ENCODE measurements around the gene PCDHGC5. TPM values are rescaled to one million over a fixed set of nuclear protein-coding genes. Genes with fewer than 3 reads are reported as not detected.

PCDHGC5 gene
- total and polyA plus RNA-seq, 2 of the 8 experiments (the other 6 are each of a cell fraction or from before 2014, with no cell fraction given) = 0.41 to 1.1 TPM

GRCh38 chr5:141523991-141524390 lies 35.1 kb downstream of the PCDHGC5 start:
- peak overlapping the region in 1 of 2 experiments; percentile 17; a peak in 1 of 4 replicates for H3K4me2 ChIP-seq (ENCODE audit: insufficient read depth in 1 of 2, low read depth in 2 of 2, low read length in 2 of 2)
- CTCF ChIA-PET (ENCODE audit: partially characterized antibody) = interaction anchor here (0.6 to 50.9 kb wide), 49 partner anchors 11 to 467 kb away, joined by 3 to 1236 read pairs (median 5); partner anchors contain the start of genes PCDHB12, PCDHB14, PCDHB15 and PCDHB16
- no peak overlapping the region for H3K4me3 ChIP-seq (ENCODE audit: extremely low read depth in 1 of 4, insufficient read depth in 2 of 4, low read depth in 3 of 4, low read length in 4 of 4)

More at GRCh38 chr5:141523991-141524390, 35.1 kb downstream of the PCDHGC5 start:
- Histone ChIP-seq H3K56ac (replicated peaks; ENCODE audit: insufficient read length, low read depth, low read length) (no peak overlapping the region), H4K5ac (ENCODE audit: insufficient read length, low read depth, low read length) (no peak overlapping the region), H3K79me1 (ENCODE audit: low read depth, low read length) (no peaks in the 10 kb centered on the region), H3K4me1 (replicated peaks in 1 of 4; ENCODE audit: control insufficient read depth in 3 of 4, insufficient read depth in 4 of 4, low read length in 3 of 4) (peaks cover 2 to 15% (median 8%) of the 10 kb centered on the region in 4 experiments; a peak in 6 of 7 replicates), H2AFZ (ENCODE audit: low read length) (no peak overlapping the region), H3K23ac (ENCODE audit: insufficient read length) (no peak overlapping the region), H3K9me3 (ENCODE audit: insufficient read depth in 2 of 2, low read depth in 1 of 2, low read length in 1 of 2) (no peaks in the 10 kb centered on the region), H2BK5ac (ENCODE audit: low read depth, low read length) (no peak overlapping the region), H3K18ac (ENCODE audit: extremely low read depth, low read length) (no peak overlapping the region), H4K8ac (ENCODE audit: extremely low read depth, insufficient read depth, low read length) (no peak overlapping the region), H3K9ac (replicated peaks in 1 of 4; ENCODE audit: extremely low read depth in 1 of 4, low read depth in 3 of 4, low read length in 3 of 4) (no peak overlapping the region), H3K23me2 (ENCODE audit: low read depth, low read length) (no peaks in the 10 kb centered on the region), H4K91ac (replicated peaks; ENCODE audit: insufficient read length, low read length) (peak overlapping the region; percentile 28), H2BK15ac (ENCODE audit: low read length) (no peak overlapping the region), H3K14ac (ENCODE audit: insufficient read length) (no peak overlapping the region), H2BK20ac (ENCODE audit: low read length) (no peak overlapping the region), H3K4ac (replicated peaks; ENCODE audit: insufficient read length, low read depth, low read length) (no peak overlapping the region), H3K27me3 (replicated peaks in 1 of 4; ENCODE audit: control insufficient read depth in 3 of 4, extremely low read depth in 1 of 4, insufficient read depth in 3 of 4, low read length in 3 of 4) (no peaks in the 10 kb centered on the region), H3K27ac (ENCODE audit: low read depth, low read length) (peak overlapping the region; percentile 26), H3K79me2 (ENCODE audit: control insufficient read depth in 1 of 2, insufficient read depth in 2 of 2, low read length in 2 of 2) (no peaks in the 10 kb centered on the region), H2AK5ac (ENCODE audit: low read depth, low read length) (peak overlapping the region; percentile 57; the same call in 1 of the 2 replicates), H3K36me3 (ENCODE audit: control insufficient read depth in 2 of 4, insufficient read depth in 4 of 4, low read length in 3 of 4) (peaks cover 21 to 48% (median 44%) of the 10 kb centered on the region in 4 experiments), H2BK120ac (replicated peaks; ENCODE audit: low read depth, low read length) (no peak overlapping the region), H4K20me1 (replicated peaks in 1 of 2; ENCODE audit: control insufficient read depth in 1 of 2, insufficient read depth in 2 of 2, low read length in 2 of 2) (no peaks in the 10 kb centered on the region), H2BK12ac (ENCODE audit: low read depth, low read length) (0 out of 2 replicates have a peak overlapping the region, but pooled peaks have one; percentile 41)
- 96% methylated on average over 8 of the region's 8 CpGs; no CpG with 5 or more reads in 1 of the 2 experiments for WGBS, 2 experiments (ENCODE audit: extremely low coverage in 1 of 2, insufficient coverage in 1 of 2, insufficient read length in 1 of 2, insufficient replicate concordance in 2 of 2, low coverage in 1 of 2, low lambda C conversion rate in 2 of 2, missing lambda C conversion rate in 1 of 2)
- POLR2A ChIA-PET (ENCODE audit: partially characterized antibody) = interaction anchor here (1.0 to 4.8 kb wide), 6 partner anchors 10 to 106 kb away, joined by 3 to 29 read pairs (median 5); partner anchors contain the start of genes PCDHGA11 and PCDHGB7
- TF ChIP-seq SP4 (IDR thresholded peaks at IDR 0.05; ENCODE audit: low read length) (no peak), ASH2L (IDR thresholded peaks at IDR 0.05; ENCODE audit: low read length) (no peak), SUZ12 (IDR thresholded peaks at IDR 0.05; ENCODE audit: low read length) (no peak), POLR2A (IDR thresholded peaks at IDR 0.05; ENCODE audit: control extremely low read depth in 1 of 2, low read depth in 2 of 2, low read length in 2 of 2) (no peak), BCL11A (IDR thresholded peaks at IDR 0.05; ENCODE audit: low read depth in 2 of 2, low read length in 2 of 2) (no peak), MAFK (IDR thresholded peaks at IDR 0.05; ENCODE audit: low read depth, low read length) (no peak), ATF2 (IDR thresholded peaks at IDR 0.05; ENCODE audit: low read length) (no peak), KDM1A (IDR thresholded peaks at IDR 0.05; ENCODE audit: borderline replicate concordance, low read length) (no peak), TAF1 (IDR thresholded peaks at IDR 0.05; ENCODE audit: low read depth, low read length) (no peak), NRF1 (IDR thresholded peaks at IDR 0.05; ENCODE audit: low read depth, low read length) (no peak), MAX (IDR thresholded peaks at IDR 0.05) (no peak)
- DNase-seq (ENCODE audit: low read depth in 1 of 2, low spot score in 2 of 2) (no peak), FAIRE-seq (no peak)

All from H1 (cell line).